Breast epithelium (tissue), 3 donors: ENCODE data around the gene NRXN3.

Experiments
- POLR2A ChIP-seq: fragments of 450-650 bp; IDR thresholded peaks from one replicate; pipeline ENCODE4 v1.6.1; 2016; ENCODE audit warnings: antibody characterized with exemption, mild to moderate bottlenecking, moderate library complexity
- TF ChIP-seq, protein P1 (sequence below), 3 donors: fragments of 450-650 bp; IDR thresholded peaks; one replicate each; pipeline ENCODE4 v1.5.1; 2016 to 2017; ENCODE audit warnings: antibody characterized with exemption in 3 of 3, mild to moderate bottlenecking in 3 of 3, moderate library complexity in 3 of 3

- TF ChIP-seq, protein P1, sequence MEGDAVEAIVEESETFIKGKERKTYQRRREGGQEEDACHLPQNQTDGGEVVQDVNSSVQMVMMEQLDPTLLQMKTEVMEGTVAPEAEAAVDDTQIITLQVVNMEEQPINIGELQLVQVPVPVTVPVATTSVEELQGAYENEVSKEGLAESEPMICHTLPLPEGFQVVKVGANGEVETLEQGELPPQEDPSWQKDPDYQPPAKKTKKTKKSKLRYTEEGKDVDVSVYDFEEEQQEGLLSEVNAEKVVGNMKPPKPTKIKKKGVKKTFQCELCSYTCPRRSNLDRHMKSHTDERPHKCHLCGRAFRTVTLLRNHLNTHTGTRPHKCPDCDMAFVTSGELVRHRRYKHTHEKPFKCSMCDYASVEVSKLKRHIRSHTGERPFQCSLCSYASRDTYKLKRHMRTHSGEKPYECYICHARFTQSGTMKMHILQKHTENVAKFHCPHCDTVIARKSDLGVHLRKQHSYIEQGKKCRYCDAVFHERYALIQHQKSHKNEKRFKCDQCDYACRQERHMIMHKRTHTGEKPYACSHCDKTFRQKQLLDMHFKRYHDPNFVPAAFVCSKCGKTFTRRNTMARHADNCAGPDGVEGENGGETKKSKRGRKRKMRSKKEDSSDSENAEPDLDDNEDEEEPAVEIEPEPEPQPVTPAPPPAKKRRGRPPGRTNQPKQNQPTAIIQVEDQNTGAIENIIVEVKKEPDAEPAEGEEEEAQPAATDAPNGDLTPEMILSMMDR (IDR thresholded peaks at IDR 0.05) = no peak
- no peak for TF ChIP-seq POLR2A
These were observed 1536.2 kb downstream of the NRXN3 start for GRCh38 chr14:79706382-79706781.
